Measurements from ENCODE around the gene AUTS2. TPM values are rescaled to one million over a fixed set of nuclear protein-coding genes. Genes with fewer than 3 reads are reported as not detected.

The AUTS2 gene
- total RNA-seq, 1 donor from 2014 or later, result 2.1 TPM

GRCh38 chr7:70544016-70544415 is 945.7 kb downstream of the AUTS2 start:
- intact Hi-C loops (cut with micrococcal nuclease), result no loop called here
- H3K27ac Mint-ChIP-seq, result no peak overlapping the region
- H3K9me3 Mint-ChIP-seq, result no peaks in the 10 kb centered on the region
- no peak overlapping the region for H3K4me3 Mint-ChIP-seq
- no peaks in the 10 kb centered on the region for H3K4me1 Mint-ChIP-seq
- no peaks in the 10 kb centered on the region for H3K36me3 Mint-ChIP-seq (ENCODE audit: low read depth)
- no peak for DNase-seq
- no peaks in the 10 kb centered on the region for H3K27me3 Mint-ChIP-seq

DNA sequence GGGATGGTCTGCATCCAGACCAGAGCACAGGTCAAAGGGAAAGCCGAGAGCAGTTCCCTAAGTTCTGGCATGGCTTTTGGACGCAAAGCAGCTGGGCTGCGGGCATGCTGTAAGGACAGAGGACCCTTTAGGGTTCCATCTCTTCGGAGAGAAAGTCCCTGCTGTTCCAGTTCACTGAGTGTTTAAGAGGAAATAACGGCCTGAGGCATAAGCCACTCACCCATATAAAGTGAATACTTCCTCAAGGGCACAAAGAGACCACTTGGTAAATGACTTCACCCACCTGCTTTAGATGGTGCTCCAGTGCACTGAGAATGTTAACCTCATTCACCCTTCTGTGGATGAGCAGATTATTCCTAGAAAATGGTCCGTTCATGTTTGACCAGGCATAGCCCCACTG is 946.9 kb downstream of the AUTS2 start:
- Mint-ChIP-seq H3K4me3 (no peak overlapping the region), H3K36me3 (ENCODE audit: low read depth) (no peaks in the 10 kb centered on the region), H3K27ac (no peak overlapping the region), H3K4me1 (no peaks in the 10 kb centered on the region), H3K27me3 (no peaks in the 10 kb centered on the region), H3K9me3 (no peaks in the 10 kb centered on the region)
- intact Hi-C loops (cut with micrococcal nuclease), result no loop called here
- DNase-seq, result no peak

- Mint-ChIP-seq H3K9me3 (no peaks in the 10 kb centered on the region), H3K4me1 (no peaks in the 10 kb centered on the region), H3K27me3 (no peaks in the 10 kb centered on the region), H3K36me3 (ENCODE audit: low read depth) (no peaks in the 10 kb centered on the region), H3K27ac (no peak overlapping the region), H3K4me3 (no peak overlapping the region)
- DNase-seq, result no peak
- intact Hi-C loops (cut with micrococcal nuclease), result no loop called here
Measured at GRCh38 chr7:70552141-70552540, 953.9 kb downstream of the AUTS2 start.

DNA sequence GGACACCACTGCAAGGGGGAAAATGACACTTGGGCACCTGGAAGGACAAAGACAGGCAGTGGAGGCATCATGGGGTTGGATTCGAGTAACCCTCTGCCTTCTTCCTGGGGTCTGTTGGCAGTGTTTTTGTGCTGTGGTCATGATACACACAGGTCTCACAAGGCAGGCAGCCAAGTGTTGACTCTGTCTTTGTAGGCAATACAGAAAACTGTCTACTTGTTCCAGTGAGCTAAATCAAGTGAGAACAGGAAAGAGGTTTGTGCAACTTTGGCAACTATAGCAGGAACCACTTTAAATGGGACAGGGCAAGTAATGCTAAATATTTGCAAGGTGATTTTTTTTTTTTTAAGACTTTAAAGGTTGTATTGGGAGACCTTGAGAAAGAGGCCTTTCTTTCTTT is 955.1 kb downstream of the AUTS2 start:
- no peak for DNase-seq
- H3K9me3 Mint-ChIP-seq, result no peaks in the 10 kb centered on the region
- no peaks in the 10 kb centered on the region for H3K36me3 Mint-ChIP-seq (ENCODE audit: low read depth)
- H3K4me1 Mint-ChIP-seq, result no peaks in the 10 kb centered on the region
- no peak overlapping the region for H3K4me3 Mint-ChIP-seq
- intact Hi-C loops (cut with micrococcal nuclease), result no loop called here
- H3K27me3 Mint-ChIP-seq, result no peaks in the 10 kb centered on the region
- H3K27ac Mint-ChIP-seq, result no peak overlapping the region

GRCh38 chr7:70554646-70555045 is 956.4 kb downstream of the AUTS2 start:
- no peaks in the 10 kb centered on the region for H3K36me3 Mint-ChIP-seq (ENCODE audit: low read depth)
- intact Hi-C loops (cut with micrococcal nuclease), result no loop called here
- no peak for DNase-seq
- H3K4me1 Mint-ChIP-seq, result no peaks in the 10 kb centered on the region
- no peak overlapping the region for H3K4me3 Mint-ChIP-seq
- H3K27me3 Mint-ChIP-seq, result no peaks in the 10 kb centered on the region
- peaks cover 2% of the 10 kb centered on the region for H3K9me3 Mint-ChIP-seq
- H3K27ac Mint-ChIP-seq, result no peak overlapping the region

DNA sequence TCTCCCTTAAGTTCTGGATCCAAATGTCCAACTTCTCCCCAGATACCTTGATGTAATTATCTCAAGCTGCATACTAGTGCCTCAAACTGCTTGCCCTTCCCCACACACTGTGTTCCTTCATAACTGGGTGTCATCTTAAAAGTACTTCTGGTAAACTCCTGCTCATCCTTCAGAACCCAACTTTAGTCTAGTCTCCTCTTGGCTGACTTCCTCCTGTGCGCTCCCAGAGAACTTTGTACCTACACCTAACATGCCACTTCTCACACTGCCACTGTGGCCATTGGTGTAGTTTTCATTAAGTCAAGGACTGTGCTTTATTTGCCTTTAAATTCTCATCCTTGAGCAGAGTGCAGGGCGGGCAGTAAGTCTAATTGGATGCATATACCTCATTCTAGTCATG is 958.5 kb downstream of the AUTS2 start:
- no peaks in the 10 kb centered on the region for H3K27me3 Mint-ChIP-seq
- H3K9me3 Mint-ChIP-seq, result peaks cover 8% of the 10 kb centered on the region
- DNase-seq, result no peak
- no peak overlapping the region for H3K27ac Mint-ChIP-seq
- intact Hi-C loops (cut with micrococcal nuclease), result no loop called here
- no peaks in the 10 kb centered on the region for H3K4me1 Mint-ChIP-seq
- no peaks in the 10 kb centered on the region for H3K36me3 Mint-ChIP-seq (ENCODE audit: low read depth)
- H3K4me3 Mint-ChIP-seq, result no peak overlapping the region

GRCh38 chr7:70557338-70557737 is 959.1 kb downstream of the AUTS2 start:
- Mint-ChIP-seq H3K27me3 (no peaks in the 10 kb centered on the region), H3K9me3 (peaks cover 8% of the 10 kb centered on the region), H3K36me3 (ENCODE audit: low read depth) (no peaks in the 10 kb centered on the region), H3K4me1 (no peaks in the 10 kb centered on the region), H3K4me3 (no peak overlapping the region), H3K27ac (no peak overlapping the region)
- no peak for DNase-seq
- intact Hi-C loops (cut with micrococcal nuclease), result no loop called here

DNA sequence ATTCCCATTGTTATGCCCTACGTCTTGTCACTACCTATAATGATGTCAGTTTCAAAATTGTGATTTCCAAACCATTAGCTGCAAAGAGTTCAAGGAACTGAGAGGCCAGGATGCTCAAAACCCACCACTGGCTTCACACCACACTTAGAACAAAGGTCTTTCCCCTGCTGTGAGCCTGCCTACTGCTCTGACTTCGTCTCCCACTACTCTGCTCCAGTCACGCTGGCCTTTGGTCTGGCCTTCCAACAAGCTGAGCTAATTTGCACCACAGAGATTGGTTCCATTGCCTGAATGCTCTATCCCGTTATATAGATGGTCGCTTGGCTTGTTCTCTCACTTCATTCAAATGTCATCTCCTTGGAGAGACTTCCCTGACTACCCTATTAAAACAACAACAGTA is 961.5 kb downstream of the AUTS2 start:
- peaks cover 8% of the 10 kb centered on the region for H3K9me3 Mint-ChIP-seq
- DNase-seq, result no peak
- no peaks in the 10 kb centered on the region for H3K4me1 Mint-ChIP-seq
- no peaks in the 10 kb centered on the region for H3K27me3 Mint-ChIP-seq
- intact Hi-C loops (cut with micrococcal nuclease), result no loop called here
- H3K27ac Mint-ChIP-seq, result no peak overlapping the region
- H3K36me3 Mint-ChIP-seq (ENCODE audit: low read depth), result no peaks in the 10 kb centered on the region
- no peak overlapping the region for H3K4me3 Mint-ChIP-seq

DNA sequence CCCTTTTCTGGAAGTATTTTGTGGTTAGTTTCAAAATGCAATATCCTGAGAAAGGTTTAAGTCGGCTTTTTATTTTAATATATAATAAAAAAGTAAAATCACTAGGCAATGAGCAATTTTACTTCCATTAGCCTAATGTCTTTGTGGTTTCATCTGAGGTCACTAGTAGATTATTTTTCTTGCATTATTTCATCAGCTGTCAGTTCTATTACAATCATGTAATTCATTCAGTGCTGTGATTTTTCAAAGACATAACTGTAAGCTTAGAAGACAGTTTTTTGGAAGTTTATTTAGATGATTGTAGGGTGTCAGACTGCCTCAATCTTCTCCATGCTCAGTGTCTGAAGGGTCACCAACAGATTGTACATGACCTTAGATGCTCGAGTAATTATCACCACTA is 965.7 kb downstream of the AUTS2 start:
- H3K4me1 Mint-ChIP-seq, result no peaks in the 10 kb centered on the region
- no peak overlapping the region for H3K27ac Mint-ChIP-seq
- intact Hi-C loops (cut with micrococcal nuclease), result no loop called here
- peaks cover 8% of the 10 kb centered on the region for H3K9me3 Mint-ChIP-seq
- H3K27me3 Mint-ChIP-seq, result no peaks in the 10 kb centered on the region
- no peaks in the 10 kb centered on the region for H3K36me3 Mint-ChIP-seq (ENCODE audit: low read depth)
- DNase-seq, result no peak
- no peak overlapping the region for H3K4me3 Mint-ChIP-seq

GRCh38 chr7:70565721-70566370 is 967.6 kb downstream of the AUTS2 start:
- Mint-ChIP-seq H3K27ac (no peak overlapping the region), H3K4me1 (no peaks in the 10 kb centered on the region), H3K36me3 (ENCODE audit: low read depth) (no peaks in the 10 kb centered on the region), H3K27me3 (no peaks in the 10 kb centered on the region), H3K9me3 (no peaks in the 10 kb centered on the region), H3K4me3 (no peak overlapping the region)
- no peak for DNase-seq
- intact Hi-C loops (cut with micrococcal nuclease), result no loop called here

- Mint-ChIP-seq H3K4me3 (no peak overlapping the region), H3K4me1 (no peaks in the 10 kb centered on the region), H3K36me3 (ENCODE audit: low read depth) (no peaks in the 10 kb centered on the region), H3K27ac (no peak overlapping the region), H3K9me3 (no peaks in the 10 kb centered on the region), H3K27me3 (no peaks in the 10 kb centered on the region)
- intact Hi-C loops (cut with micrococcal nuclease), result no loop called here
- DNase-seq, result no peak
Measured at GRCh38 chr7:70566671-70567070, 968.4 kb downstream of the AUTS2 start.

- Mint-ChIP-seq H3K36me3 (ENCODE audit: low read depth) (no peaks in the 10 kb centered on the region), H3K4me3 (no peak overlapping the region), H3K4me1 (no peaks in the 10 kb centered on the region), H3K9me3 (no peaks in the 10 kb centered on the region), H3K27ac (no peak overlapping the region), H3K27me3 (no peaks in the 10 kb centered on the region)
- no peak for DNase-seq
- intact Hi-C loops (cut with micrococcal nuclease), result no loop called here
Measured at GRCh38 chr7:70568674-70569334, 970.5 kb downstream of the AUTS2 start.

GRCh38 chr7:70569335-70569819 is 971.1 kb downstream of the AUTS2 start:
- Mint-ChIP-seq H3K9me3 (no peaks in the 10 kb centered on the region), H3K4me1 (no peaks in the 10 kb centered on the region), H3K27ac (no peak overlapping the region), H3K36me3 (ENCODE audit: low read depth) (no peaks in the 10 kb centered on the region), H3K4me3 (no peak overlapping the region), H3K27me3 (no peaks in the 10 kb centered on the region)
- intact Hi-C loops (cut with micrococcal nuclease), result no loop called here
- DNase-seq, result no peak

DNA sequence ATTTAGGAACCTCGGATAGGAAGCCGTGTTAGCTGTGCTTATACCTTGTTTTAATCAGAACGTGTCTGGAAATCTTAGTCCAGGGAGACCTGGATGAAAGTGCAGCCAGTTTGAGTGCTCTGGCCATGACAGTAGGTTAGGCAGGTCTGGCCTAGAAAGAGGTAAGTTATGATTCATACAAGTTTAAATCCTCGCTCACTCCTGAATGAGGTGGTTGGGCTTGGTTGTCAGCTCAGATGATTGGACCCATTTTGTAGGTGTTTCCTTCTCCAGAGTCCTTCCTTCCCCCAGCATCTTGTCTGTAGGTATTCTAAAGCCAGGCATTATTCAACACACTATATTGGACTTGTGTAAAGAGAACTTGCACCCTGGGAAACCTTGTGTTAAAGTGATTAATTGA is 971.8 kb downstream of the AUTS2 start:
- intact Hi-C loops (cut with micrococcal nuclease), result no loop called here
- Mint-ChIP-seq H3K27me3 (no peaks in the 10 kb centered on the region), H3K4me1 (no peaks in the 10 kb centered on the region), H3K36me3 (ENCODE audit: low read depth) (no peaks in the 10 kb centered on the region), H3K4me3 (no peak overlapping the region), H3K27ac (no peak overlapping the region), H3K9me3 (no peaks in the 10 kb centered on the region)
- no peak for DNase-seq

DNA sequence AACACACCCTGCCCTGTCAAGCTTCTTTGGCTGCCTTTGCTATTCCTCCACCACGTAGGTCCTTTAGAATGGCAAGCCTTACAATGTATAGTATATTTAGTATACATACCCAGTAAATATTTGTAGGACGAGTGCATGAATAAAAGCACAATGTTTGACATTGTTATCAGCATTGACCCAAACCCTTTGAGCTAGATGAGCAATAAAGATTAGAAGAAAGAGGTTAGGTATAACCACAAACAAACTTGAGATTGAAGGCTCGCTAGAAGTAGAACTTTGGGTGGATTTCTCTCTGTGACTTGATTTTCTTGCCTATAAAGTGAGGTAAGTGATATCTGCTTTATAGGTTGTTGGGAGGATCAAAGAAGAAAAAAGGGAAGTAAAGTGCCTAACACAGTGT is 972.7 kb downstream of the AUTS2 start:
- no peaks in the 10 kb centered on the region for H3K4me1 Mint-ChIP-seq
- H3K9me3 Mint-ChIP-seq, result no peaks in the 10 kb centered on the region
- DNase-seq, result no peak
- no peaks in the 10 kb centered on the region for H3K27me3 Mint-ChIP-seq
- no peak overlapping the region for H3K27ac Mint-ChIP-seq
- no peaks in the 10 kb centered on the region for H3K36me3 Mint-ChIP-seq (ENCODE audit: low read depth)
- H3K4me3 Mint-ChIP-seq, result no peak overlapping the region
- intact Hi-C loops (cut with micrococcal nuclease), result no loop called here

All from activated CD4-positive, alpha-beta T cell treated with anti-CD3 and anti-CD28 coated beads, Interleukin-2, amount 10 ng/mL, durations not matched to agents 24 days and 14 days (primary cell).